SK-N-SH (cell line): Measurements from ENCODE around the gene ACSS2. TPM values are rescaled to one million over a fixed set of nuclear protein-coding genes. Genes with fewer than 3 reads are reported as not detected.

Source experiments
- CTCF ChIA-PET: fragments of 300-600, 350-600 bp; formaldehyde crosslinking; extraction: SDS; loops from one replicate; lab custom pipeline; 2021; lab: Yijun Ruan, JAX
- POLR2A ChIA-PET: fragments of 350-600 bp; sonication (Branson Sonifier 250); formaldehyde crosslinking; extraction: SDS; loops from one replicate; lab custom pipeline; 2020; ENCODE audit warnings: antibody characterized with exemption, inconsistent platforms; lab: Yijun Ruan, JAX
- DNase-seq: peaks from one replicate; pipeline ENCODE4 v3.0.0; 2012
- H2AFZ ChIP-seq: fragments of 200-600 bp; sonication (generic); 2 replicates; pipeline ENCODE4 v1.8.1; 2016; ENCODE audit warnings: antibody characterized with exemption, mild to moderate bottlenecking, low read depth
- H3F3A ChIP-seq: fragments of 200-600 bp; sonication (generic); replicated peaks from 2 replicates; pipeline ENCODE3; 2016; ENCODE audit warnings: antibody characterized with exemption, mild to moderate bottlenecking; ENCODE audit not compliant: insufficient read depth
- H3K27ac ChIP-seq, 2 experiments: fragments of 200-500 bp in 1 of 2; fragments of 200-600 bp in 1 of 2; sonication (Bioruptor generic) in 1 of 2; sonication (generic), shearing (Covaris generic) in 1 of 2; 2 replicates each; pipeline versions ENCODE4 v1.5.1 to v1.6.1; 2014 to 2016; ENCODE audit warnings: low read depth in 2 of 2, inconsistent platforms in 1 of 2, low read length in 1 of 2, mild to moderate bottlenecking in 1 of 2, mixed read lengths in 1 of 2
- H3K27me3 ChIP-seq: fragments of 200-600 bp; sonication (generic), shearing (Covaris generic); 2 replicates; pipeline ENCODE4 v1.6.1; 2016; ENCODE audit warnings: mixed run types; ENCODE audit not compliant: insufficient read depth
- H3K36me3 ChIP-seq, 2 experiments: fragments of 200-500 bp in 1 of 2; fragments of 200-600 bp in 1 of 2; sonication (Bioruptor generic) in 1 of 2; sonication (generic) in 1 of 2; replicated peaks in 1 of 2; 2 replicates each; pipeline versions ENCODE3 to v1.5.1; 2014 to 2016; ENCODE audit warnings: low read length in 1 of 2, mild to moderate bottlenecking in 1 of 2; ENCODE audit not compliant: insufficient read depth in 2 of 2, control insufficient read depth in 1 of 2
- H3K4me1 ChIP-seq, 2 experiments: fragments of 200-500 bp in 1 of 2; fragments of 200-600 bp in 1 of 2; sonication (Bioruptor generic) in 1 of 2; sonication (generic), shearing (Covaris generic) in 1 of 2; 2 replicates each; pipeline versions ENCODE4 v1.5.1 to v1.6.1; 2014 to 2016; ENCODE audit warnings: low read depth in 1 of 2, low read length in 1 of 2, mixed run types in 1 of 2; ENCODE audit not compliant: insufficient read depth in 2 of 2, control insufficient read depth in 1 of 2
- H3K4me2 ChIP-seq: fragments of 200-600 bp; sonication (generic), shearing (Covaris generic); 2 replicates; pipeline ENCODE4 v1.6.1; 2017; ENCODE audit warnings: mixed run types
- H3K4me3 ChIP-seq, 2 experiments: fragments of 200-500 bp in 1 of 2; fragments of 200-600 bp in 1 of 2; sonication (Bioruptor generic) in 1 of 2; sonication (generic), shearing (Covaris generic) in 1 of 2; 2 replicates each; pipeline versions ENCODE4 v1.5.1 to v1.8.1; 2014 to 2016; ENCODE audit warnings: low read depth in 2 of 2, inconsistent platforms in 1 of 2, low read length in 1 of 2, mild to moderate bottlenecking in 1 of 2, mixed read lengths in 1 of 2, moderate library complexity in 1 of 2
- H3K79me2 ChIP-seq: fragments of 200-600 bp; sonication (generic); 2 replicates; pipeline ENCODE4 v1.8.1; 2017; ENCODE audit warnings: mild to moderate bottlenecking; ENCODE audit not compliant: insufficient read depth
- H3K9ac ChIP-seq: fragments of 200-600 bp; sonication (generic); 2 replicates; pipeline ENCODE4 v1.6.1; 2017; ENCODE audit warnings: mixed run types
- H3K9me2 ChIP-seq: fragments of 200-600 bp; sonication (generic); 2 replicates; pipeline ENCODE4 v1.6.1; 2017; ENCODE audit warnings: mixed run types
- H3K9me3 ChIP-seq: fragments of 200-600 bp; sonication (generic); 2 replicates; pipeline ENCODE4 v1.6.1; 2017; ENCODE audit warnings: mixed run types, mild to moderate bottlenecking, moderate library complexity
- H4K20me1 ChIP-seq: fragments of 200-600 bp; sonication (generic); 2 replicates; pipeline ENCODE4 v1.6.1; 2017; ENCODE audit warnings: mild to moderate bottlenecking, mixed run types; ENCODE audit not compliant: insufficient read depth
- CHD2 ChIP-seq: fragments of 150-350 bp; IDR thresholded peaks from 2 replicates; pipeline ENCODE4 v1.6.1; 2018; ENCODE audit warnings: low read length; ENCODE audit not compliant: partially characterized antibody
- ELF1 ChIP-seq: IDR thresholded peaks from 2 replicates; pipeline ENCODE4 v1.4.0; 2012
- FOSL2 ChIP-seq: IDR thresholded peaks from 2 replicates; pipeline ENCODE4 v1.4.0; 2012; ENCODE audit warnings: low read depth, mild to moderate bottlenecking, moderate library complexity, borderline replicate concordance
- FOXM1 ChIP-seq: IDR thresholded peaks from 2 replicates; pipeline ENCODE4 v1.4.0; 2012; ENCODE audit warnings: low read depth, mild to moderate bottlenecking
- GABPA ChIP-seq: IDR thresholded peaks from 2 replicates; pipeline ENCODE4 v1.4.0; 2012; ENCODE audit warnings: low read depth, mild to moderate bottlenecking
- MXI1 ChIP-seq: IDR thresholded peaks from 2 replicates; pipeline ENCODE4 v1.6.1; 2012; ENCODE audit warnings: mild to moderate bottlenecking, low read depth, low read length, improper control_type of control experiment
- NFIC ChIP-seq: IDR thresholded peaks from 2 replicates; pipeline ENCODE4 v1.4.0; 2012; ENCODE audit warnings: borderline replicate concordance
- POLR2AphosphoS5 ChIP-seq: IDR thresholded peaks from 2 replicates; pipeline ENCODE4 v1.6.1; 2012; ENCODE audit warnings: low read depth, low read length
- SIN3A ChIP-seq: IDR thresholded peaks from 2 replicates; pipeline ENCODE4 v1.6.1; 2012; ENCODE audit warnings: low read depth, mild to moderate bottlenecking, low read length, moderate library complexity, borderline replicate concordance
- TAF1 ChIP-seq: IDR thresholded peaks from 2 replicates; pipeline ENCODE4 v1.6.1; 2012; ENCODE audit warnings: low read depth, mild to moderate bottlenecking, low read length, moderate library complexity, borderline replicate concordance
- WGBS: methylation state at CpG from one replicate; pipeline ENCODE4 v1.1.6; 2017; ENCODE audit warnings: low lambda C conversion rate; 5-methylcytosine and 5-hydroxymethylcytosine counted together
- polyA plus RNA-seq, 3 experiments: library from polyadenylated mRNA; depleted of rRNA; stranded (reverse); fragments of >200 nt; gene quantifications; 2 replicates each; pipeline ENCODE4 v1.2.3, GENCODE V29; 2012
- TF ChIP-seq, protein P1 (sequence below): fragments of 150-350 bp; IDR thresholded peaks from 2 replicates; pipeline ENCODE4 v1.6.1; 2017; ENCODE audit warnings: antibody characterized with exemption, low read length, low read depth, borderline replicate concordance
- TF ChIP-seq, protein P2 (sequence below): fragments of 200-600 bp; sonication (generic); IDR thresholded peaks from 2 replicates; pipeline ENCODE4 v1.6.1; 2017; ENCODE audit warnings: antibody characterized with exemption, mild to moderate bottlenecking, moderate library complexity
- TF ChIP-seq, protein P3 (sequence below): IDR thresholded peaks from 2 replicates; pipeline ENCODE4 v1.6.1; 2012; ENCODE audit warnings: mild to moderate bottlenecking, low read depth, low read length, moderate library complexity

The ACSS2 gene
- polyA plus RNA-seq, 1 of the 3 experiments (the other 2 are of a cell fraction): 25.5 TPM

DNA sequence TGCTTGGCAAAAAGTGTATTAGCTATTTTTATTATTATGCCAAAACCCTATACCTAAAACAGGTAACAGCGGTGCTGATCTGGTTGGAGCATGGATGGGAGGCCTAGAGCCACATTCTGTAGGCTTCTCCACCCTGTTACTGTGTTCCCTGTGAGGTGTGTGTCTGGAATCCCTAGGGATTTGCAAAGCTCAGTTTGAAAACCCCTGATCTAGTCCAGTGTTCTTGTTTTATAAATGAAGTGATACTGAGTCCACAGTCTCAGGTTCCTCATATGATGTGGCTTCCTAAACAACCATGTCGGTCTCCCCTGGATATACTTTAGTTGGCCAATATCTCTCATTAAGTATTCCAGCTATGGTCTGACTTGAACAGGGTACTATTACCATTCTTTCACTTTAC is 16.3 kb downstream of the ACSS2 start:
- no peaks in the 10 kb centered on the region for H3F3A ChIP-seq
- peaks cover 4 to 7% of the 10 kb centered on the region in 2 experiments; a peak in 3 of 4 replicates for H3K4me1 ChIP-seq
- H3K36me3 ChIP-seq: no peaks in the 10 kb centered on the region
- no peaks in the 10 kb centered on the region for H3K9me3 ChIP-seq
- no peak overlapping the region for H3K9ac ChIP-seq
- H3K4me2 ChIP-seq: no peak overlapping the region
- H3K27ac ChIP-seq: no peak overlapping the region
- 92% methylated on average over 2 of the region's 2 CpGs for WGBS
- no peaks in the 10 kb centered on the region for H4K20me1 ChIP-seq
- H2AFZ ChIP-seq: no peak overlapping the region
- no peak for TF ChIP-seq ELF1
- TF ChIP-seq GABPA: no peak
- TF ChIP-seq, protein P1, sequence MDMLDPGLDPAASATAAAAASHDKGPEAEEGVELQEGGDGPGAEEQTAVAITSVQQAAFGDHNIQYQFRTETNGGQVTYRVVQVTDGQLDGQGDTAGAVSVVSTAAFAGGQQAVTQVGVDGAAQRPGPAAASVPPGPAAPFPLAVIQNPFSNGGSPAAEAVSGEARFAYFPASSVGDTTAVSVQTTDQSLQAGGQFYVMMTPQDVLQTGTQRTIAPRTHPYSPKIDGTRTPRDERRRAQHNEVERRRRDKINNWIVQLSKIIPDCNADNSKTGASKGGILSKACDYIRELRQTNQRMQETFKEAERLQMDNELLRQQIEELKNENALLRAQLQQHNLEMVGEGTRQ: no peak
- no peak for TF ChIP-seq NFIC
- no peak for TF ChIP-seq SIN3A
- TF ChIP-seq TAF1: no peak
- CTCF ChIA-PET: interaction anchor here (0.9 to 1.6 kb wide), 2 partner anchors 9 to 16 kb away, joined by 3 to 4 read pairs; partner anchors contain the start of gene ACSS2
- POLR2A ChIA-PET: interaction anchor here (0.8 to 0.9 kb wide), 2 partner anchors 8 to 63 kb away, joined by 3 to 5 read pairs; partner anchors contain the start of genes GSS and MYH7B
- H3K9me2 ChIP-seq: no peaks in the 10 kb centered on the region
- no peaks in the 10 kb centered on the region for H3K27me3 ChIP-seq
- H3K79me2 ChIP-seq: no peaks in the 10 kb centered on the region
- DNase-seq: no peak
- no peak overlapping the region for H3K4me3 ChIP-seq

DNA sequence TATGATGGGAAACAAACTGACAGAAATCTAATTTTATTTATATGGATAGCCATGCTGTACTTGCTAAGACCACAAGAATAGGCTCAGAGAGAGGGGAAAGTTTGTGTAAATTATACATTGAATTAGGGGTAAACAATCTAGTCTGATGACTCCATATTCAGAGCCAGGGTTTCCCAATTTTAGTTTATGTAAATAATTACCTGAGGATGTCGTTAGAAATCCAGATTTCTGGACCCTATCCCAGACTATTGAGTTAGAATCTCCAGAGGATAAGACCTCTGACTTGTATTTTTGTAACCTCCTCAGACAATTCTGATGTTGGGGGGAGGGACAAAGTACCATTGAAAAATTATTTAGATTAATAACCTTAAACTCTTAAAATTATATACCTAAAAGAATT is 18.3 kb downstream of the ACSS2 start:
- ChIA-PET POLR2A (no interaction called here), CTCF (interaction anchor here (0.8 to 2.1 kb wide), 2 partner anchors 15 to 61 kb away, joined by 3 to 5 read pairs; no protein-coding TSS in a partner anchor)
- H2AFZ ChIP-seq: no peak overlapping the region
- 20% methylated on average over 1 of the region's 1 CpG for WGBS
- H3K9me3 ChIP-seq: no peaks in the 10 kb centered on the region
- no peak for DNase-seq
- H3K9ac ChIP-seq: no peak overlapping the region
- TF ChIP-seq, protein P2, sequence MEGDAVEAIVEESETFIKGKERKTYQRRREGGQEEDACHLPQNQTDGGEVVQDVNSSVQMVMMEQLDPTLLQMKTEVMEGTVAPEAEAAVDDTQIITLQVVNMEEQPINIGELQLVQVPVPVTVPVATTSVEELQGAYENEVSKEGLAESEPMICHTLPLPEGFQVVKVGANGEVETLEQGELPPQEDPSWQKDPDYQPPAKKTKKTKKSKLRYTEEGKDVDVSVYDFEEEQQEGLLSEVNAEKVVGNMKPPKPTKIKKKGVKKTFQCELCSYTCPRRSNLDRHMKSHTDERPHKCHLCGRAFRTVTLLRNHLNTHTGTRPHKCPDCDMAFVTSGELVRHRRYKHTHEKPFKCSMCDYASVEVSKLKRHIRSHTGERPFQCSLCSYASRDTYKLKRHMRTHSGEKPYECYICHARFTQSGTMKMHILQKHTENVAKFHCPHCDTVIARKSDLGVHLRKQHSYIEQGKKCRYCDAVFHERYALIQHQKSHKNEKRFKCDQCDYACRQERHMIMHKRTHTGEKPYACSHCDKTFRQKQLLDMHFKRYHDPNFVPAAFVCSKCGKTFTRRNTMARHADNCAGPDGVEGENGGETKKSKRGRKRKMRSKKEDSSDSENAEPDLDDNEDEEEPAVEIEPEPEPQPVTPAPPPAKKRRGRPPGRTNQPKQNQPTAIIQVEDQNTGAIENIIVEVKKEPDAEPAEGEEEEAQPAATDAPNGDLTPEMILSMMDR: no peak
- TF ChIP-seq, protein P1: no peak
- TF ChIP-seq FOXM1 (no peak), TAF1 (no peak), CHD2 (no peak), POLR2AphosphoS5 (no peak), MXI1 (no peak), GABPA (no peak), FOSL2 (no peak)
- TF ChIP-seq, protein P3, sequence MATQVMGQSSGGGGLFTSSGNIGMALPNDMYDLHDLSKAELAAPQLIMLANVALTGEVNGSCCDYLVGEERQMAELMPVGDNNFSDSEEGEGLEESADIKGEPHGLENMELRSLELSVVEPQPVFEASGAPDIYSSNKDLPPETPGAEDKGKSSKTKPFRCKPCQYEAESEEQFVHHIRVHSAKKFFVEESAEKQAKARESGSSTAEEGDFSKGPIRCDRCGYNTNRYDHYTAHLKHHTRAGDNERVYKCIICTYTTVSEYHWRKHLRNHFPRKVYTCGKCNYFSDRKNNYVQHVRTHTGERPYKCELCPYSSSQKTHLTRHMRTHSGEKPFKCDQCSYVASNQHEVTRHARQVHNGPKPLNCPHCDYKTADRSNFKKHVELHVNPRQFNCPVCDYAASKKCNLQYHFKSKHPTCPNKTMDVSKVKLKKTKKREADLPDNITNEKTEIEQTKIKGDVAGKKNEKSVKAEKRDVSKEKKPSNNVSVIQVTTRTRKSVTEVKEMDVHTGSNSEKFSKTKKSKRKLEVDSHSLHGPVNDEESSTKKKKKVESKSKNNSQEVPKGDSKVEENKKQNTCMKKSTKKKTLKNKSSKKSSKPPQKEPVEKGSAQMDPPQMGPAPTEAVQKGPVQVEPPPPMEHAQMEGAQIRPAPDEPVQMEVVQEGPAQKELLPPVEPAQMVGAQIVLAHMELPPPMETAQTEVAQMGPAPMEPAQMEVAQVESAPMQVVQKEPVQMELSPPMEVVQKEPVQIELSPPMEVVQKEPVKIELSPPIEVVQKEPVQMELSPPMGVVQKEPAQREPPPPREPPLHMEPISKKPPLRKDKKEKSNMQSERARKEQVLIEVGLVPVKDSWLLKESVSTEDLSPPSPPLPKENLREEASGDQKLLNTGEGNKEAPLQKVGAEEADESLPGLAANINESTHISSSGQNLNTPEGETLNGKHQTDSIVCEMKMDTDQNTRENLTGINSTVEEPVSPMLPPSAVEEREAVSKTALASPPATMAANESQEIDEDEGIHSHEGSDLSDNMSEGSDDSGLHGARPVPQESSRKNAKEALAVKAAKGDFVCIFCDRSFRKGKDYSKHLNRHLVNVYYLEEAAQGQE: no peak
- H3K9me2 ChIP-seq: no peaks in the 10 kb centered on the region
- H3K4me1 ChIP-seq: peaks cover 4 to 7% of the 10 kb centered on the region in 2 experiments; a peak in 3 of 4 replicates
- no peak overlapping the region for H3K27ac ChIP-seq
- H3K36me3 ChIP-seq: no peaks in the 10 kb centered on the region
- no peak overlapping the region for H3K4me2 ChIP-seq
- H3K79me2 ChIP-seq: no peaks in the 10 kb centered on the region
- no peaks in the 10 kb centered on the region for H4K20me1 ChIP-seq
- H3K4me3 ChIP-seq: no peak overlapping the region
- no peaks in the 10 kb centered on the region for H3F3A ChIP-seq
- H3K27me3 ChIP-seq: no peaks in the 10 kb centered on the region
